Measurements from ENCODE around the gene ALDH3B1.
A peak's percentile ranks its signal among the peaks of the same experiment; 100 is the strongest.

DNA sequence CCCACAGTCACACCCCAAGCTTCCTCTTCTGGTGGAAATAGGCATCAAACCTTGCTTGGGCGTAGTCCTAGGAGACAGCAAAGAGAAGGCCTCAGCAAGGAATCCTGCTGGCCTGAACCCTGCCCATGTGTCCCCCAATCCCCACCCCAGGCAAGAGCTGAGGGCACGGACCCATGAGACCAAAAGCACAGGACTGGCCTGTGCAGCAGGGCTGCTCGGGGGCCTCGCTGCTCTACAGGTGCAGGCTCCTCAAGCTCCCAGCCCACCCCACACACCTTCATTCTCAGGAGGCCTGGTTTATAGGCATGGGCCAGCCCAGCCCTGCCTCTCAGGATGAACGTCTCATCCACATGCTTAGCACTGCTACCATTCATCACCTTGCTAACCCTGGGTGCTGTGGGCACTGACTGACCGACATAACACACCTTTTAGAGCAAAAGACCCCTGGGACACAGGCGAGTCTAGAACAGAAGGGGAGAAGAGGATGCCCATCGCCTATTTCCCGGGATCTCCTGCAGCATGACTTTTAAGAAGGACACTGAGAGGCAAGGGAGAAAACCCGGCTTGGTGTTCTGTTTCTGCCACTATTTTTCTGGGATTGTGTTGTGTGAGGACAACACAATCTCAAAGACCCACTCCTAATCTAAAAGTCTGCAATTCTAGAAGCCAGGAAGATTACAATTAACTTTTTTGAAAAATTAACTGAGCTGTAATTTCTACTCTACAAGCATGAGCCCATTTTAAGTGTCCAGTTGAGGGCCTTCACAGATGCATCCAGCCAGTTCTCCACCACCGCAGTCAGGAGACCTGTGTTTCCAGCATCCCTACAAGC, 44.1 kb downstream of the ALDH3B1 start:
- no peak for TF ChIP-seq CHD1 (IDR thresholded peaks at IDR 0.05; ENCODE audit: low read depth, low read length)
- no peak for TF ChIP-seq ATF7 (IDR thresholded peaks at IDR 0.05; ENCODE audit: low read depth)
- peak; percentile 62 for TF ChIP-seq POLR2A (IDR thresholded peaks at IDR 0.05; ENCODE audit: low read depth, low read length)
- TF ChIP-seq RBBP5 (conservative IDR thresholded peaks at IDR 0.05): no peak
- TF ChIP-seq CEBPB (IDR thresholded peaks at IDR 0.05; ENCODE audit: borderline replicate concordance in 1 of 2, low read depth in 2 of 2, low read length in 2 of 2): no peak
- TF ChIP-seq, protein P1, sequence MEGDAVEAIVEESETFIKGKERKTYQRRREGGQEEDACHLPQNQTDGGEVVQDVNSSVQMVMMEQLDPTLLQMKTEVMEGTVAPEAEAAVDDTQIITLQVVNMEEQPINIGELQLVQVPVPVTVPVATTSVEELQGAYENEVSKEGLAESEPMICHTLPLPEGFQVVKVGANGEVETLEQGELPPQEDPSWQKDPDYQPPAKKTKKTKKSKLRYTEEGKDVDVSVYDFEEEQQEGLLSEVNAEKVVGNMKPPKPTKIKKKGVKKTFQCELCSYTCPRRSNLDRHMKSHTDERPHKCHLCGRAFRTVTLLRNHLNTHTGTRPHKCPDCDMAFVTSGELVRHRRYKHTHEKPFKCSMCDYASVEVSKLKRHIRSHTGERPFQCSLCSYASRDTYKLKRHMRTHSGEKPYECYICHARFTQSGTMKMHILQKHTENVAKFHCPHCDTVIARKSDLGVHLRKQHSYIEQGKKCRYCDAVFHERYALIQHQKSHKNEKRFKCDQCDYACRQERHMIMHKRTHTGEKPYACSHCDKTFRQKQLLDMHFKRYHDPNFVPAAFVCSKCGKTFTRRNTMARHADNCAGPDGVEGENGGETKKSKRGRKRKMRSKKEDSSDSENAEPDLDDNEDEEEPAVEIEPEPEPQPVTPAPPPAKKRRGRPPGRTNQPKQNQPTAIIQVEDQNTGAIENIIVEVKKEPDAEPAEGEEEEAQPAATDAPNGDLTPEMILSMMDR (IDR thresholded peaks at IDR 0.05 in 2 of 3, conservative IDR thresholded peaks at IDR 0.05 in 1 of 3; ENCODE audit: control insufficient read depth in 2 of 3, extremely low read depth in 1 of 3, insufficient read depth in 1 of 3, low read depth in 3 of 3, low read length in 3 of 3): no peak
- no peak for TF ChIP-seq PML (IDR thresholded peaks at IDR 0.05; ENCODE audit: low read length)
- TF ChIP-seq EZH2 (IDR thresholded peaks at IDR 0.05; ENCODE audit: borderline replicate concordance, control insufficient read depth, low read depth, low read length): no peak
- no peak for TF ChIP-seq EP300 (IDR thresholded peaks at IDR 0.05; ENCODE audit: borderline replicate concordance in 1 of 2, control insufficient read depth in 1 of 2, low read depth in 2 of 2, low read length in 2 of 2)
- TF ChIP-seq YY1 (IDR thresholded peaks at IDR 0.05; ENCODE audit: low read depth, low read length): no peak
- no peak for TF ChIP-seq HDAC6 (IDR thresholded peaks at IDR 0.05; ENCODE audit: unreplicated experiment)
- TF ChIP-seq MXI1 (IDR thresholded peaks at IDR 0.05; ENCODE audit: low read depth, low read length): no peak
- TF ChIP-seq, protein P2, sequence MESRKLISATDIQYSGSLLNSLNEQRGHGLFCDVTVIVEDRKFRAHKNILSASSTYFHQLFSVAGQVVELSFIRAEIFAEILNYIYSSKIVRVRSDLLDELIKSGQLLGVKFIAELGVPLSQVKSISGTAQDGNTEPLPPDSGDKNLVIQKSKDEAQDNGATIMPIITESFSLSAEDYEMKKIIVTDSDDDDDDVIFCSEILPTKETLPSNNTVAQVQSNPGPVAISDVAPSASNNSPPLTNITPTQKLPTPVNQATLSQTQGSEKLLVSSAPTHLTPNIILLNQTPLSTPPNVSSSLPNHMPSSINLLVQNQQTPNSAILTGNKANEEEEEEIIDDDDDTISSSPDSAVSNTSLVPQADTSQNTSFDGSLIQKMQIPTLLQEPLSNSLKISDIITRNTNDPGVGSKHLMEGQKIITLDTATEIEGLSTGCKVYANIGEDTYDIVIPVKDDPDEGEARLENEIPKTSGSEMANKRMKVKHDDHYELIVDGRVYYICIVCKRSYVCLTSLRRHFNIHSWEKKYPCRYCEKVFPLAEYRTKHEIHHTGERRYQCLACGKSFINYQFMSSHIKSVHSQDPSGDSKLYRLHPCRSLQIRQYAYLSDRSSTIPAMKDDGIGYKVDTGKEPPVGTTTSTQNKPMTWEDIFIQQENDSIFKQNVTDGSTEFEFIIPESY (IDR thresholded peaks at IDR 0.05): no peak
- no peak; the same call in none of the 2 replicates for TF ChIP-seq POLR2AphosphoS5 (IDR thresholded peaks at IDR 0.05; ENCODE audit: low read length)
